ENCODE measurements around the gene UFSP2. TPM values are rescaled to one million over a fixed set of nuclear protein-coding genes. Genes with fewer than 3 reads are reported as not detected.

Gene UFSP2
- total RNA-seq, 1 donor from 2014 or later: 27.4 TPM

DNA sequence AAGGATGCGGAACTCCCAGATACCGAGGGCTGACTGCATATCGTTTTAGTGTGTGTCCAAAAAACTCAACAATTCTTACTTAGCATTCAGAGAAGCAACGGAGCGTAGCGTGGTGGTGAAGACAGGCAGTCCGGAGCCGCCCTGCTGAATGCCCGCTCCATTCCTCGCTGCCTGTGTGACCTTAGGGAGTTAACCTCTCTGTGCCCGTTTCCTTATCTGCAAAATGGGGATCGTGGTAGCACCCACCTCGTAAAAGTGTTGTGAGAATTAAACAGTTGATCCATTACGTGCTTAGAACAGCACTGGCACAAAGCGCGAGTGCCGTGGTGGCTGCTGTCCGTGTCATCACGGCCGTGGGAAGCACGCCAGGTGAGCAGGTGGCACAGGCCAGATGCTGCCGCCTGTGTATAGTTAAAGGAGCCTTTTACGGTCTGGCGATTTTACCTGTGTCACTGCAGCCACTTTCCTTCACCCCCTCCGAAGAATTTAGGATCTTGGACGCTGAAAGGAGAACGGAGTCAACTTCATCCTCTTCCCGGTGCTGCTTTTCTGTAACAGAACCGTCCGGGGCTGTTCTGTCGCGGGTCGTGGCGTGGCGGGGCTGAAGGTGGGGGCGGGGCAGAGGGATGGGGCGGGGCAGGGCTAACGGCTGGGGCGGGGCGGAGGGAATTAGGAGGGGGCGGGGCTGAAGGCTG is 44.9 kb upstream of the UFSP2 start:
- H3K9me3 Mint-ChIP-seq (ENCODE audit: unreplicated experiment): no peaks in the 10 kb centered on the region
- peaks cover 4% of the 10 kb centered on the region for H3K4me1 Mint-ChIP-seq (ENCODE audit: unreplicated experiment)
- TF ChIP-seq, protein P1, sequence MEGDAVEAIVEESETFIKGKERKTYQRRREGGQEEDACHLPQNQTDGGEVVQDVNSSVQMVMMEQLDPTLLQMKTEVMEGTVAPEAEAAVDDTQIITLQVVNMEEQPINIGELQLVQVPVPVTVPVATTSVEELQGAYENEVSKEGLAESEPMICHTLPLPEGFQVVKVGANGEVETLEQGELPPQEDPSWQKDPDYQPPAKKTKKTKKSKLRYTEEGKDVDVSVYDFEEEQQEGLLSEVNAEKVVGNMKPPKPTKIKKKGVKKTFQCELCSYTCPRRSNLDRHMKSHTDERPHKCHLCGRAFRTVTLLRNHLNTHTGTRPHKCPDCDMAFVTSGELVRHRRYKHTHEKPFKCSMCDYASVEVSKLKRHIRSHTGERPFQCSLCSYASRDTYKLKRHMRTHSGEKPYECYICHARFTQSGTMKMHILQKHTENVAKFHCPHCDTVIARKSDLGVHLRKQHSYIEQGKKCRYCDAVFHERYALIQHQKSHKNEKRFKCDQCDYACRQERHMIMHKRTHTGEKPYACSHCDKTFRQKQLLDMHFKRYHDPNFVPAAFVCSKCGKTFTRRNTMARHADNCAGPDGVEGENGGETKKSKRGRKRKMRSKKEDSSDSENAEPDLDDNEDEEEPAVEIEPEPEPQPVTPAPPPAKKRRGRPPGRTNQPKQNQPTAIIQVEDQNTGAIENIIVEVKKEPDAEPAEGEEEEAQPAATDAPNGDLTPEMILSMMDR (IDR thresholded peaks at IDR 0.05; ENCODE audit: unreplicated experiment): no peak
- peak overlapping the region; percentile 85 for H3K4me3 Mint-ChIP-seq (ENCODE audit: unreplicated experiment)
- no peaks in the 10 kb centered on the region for H3K36me3 Mint-ChIP-seq (ENCODE audit: low read depth, unreplicated experiment)
- no peak for DNase-seq (ENCODE audit: low spot score)
- H3K27ac Mint-ChIP-seq (ENCODE audit: unreplicated experiment): no peak overlapping the region
- H3K27me3 Mint-ChIP-seq (ENCODE audit: unreplicated experiment): peaks cover 8% of the 10 kb centered on the region

DNA sequence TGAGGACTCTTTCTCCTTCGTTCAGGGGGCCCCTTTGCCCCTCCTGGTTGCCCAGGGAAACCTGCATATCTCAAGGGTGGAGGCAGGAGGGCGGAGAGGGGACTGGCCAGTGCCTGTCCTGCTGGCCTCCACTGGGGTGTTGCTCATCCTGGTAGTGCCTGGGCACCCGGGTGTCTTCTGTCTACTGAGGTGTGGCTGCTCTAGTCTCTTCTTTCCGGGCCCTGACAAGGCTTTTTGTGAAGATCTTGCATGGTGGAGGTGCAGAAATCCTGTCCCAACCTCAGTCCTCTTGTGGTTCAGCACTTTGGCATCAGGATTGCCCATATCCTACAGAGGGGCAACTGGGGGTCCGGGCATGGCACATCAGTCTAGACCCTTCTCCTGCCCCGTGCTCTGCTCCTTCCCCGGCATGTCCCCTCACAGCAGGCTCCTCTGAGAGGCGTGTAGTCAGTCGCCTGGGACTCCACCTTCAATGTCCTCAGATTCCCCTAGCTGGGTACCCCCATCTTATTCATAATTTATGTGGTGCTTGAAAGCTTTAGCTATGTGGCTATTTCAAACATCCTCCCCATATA is 43.9 kb upstream of the UFSP2 start:
- H3K9me3 Mint-ChIP-seq (ENCODE audit: unreplicated experiment): no peaks in the 10 kb centered on the region
- H3K27ac Mint-ChIP-seq (ENCODE audit: unreplicated experiment): no peak overlapping the region
- H3K4me3 Mint-ChIP-seq (ENCODE audit: unreplicated experiment): no peak overlapping the region
- TF ChIP-seq, protein P1 (IDR thresholded peaks at IDR 0.05; ENCODE audit: unreplicated experiment): no peak
- no peaks in the 10 kb centered on the region for H3K36me3 Mint-ChIP-seq (ENCODE audit: low read depth, unreplicated experiment)
- DNase-seq (ENCODE audit: low spot score): peak; percentile 5
- peaks cover 8% of the 10 kb centered on the region for H3K27me3 Mint-ChIP-seq (ENCODE audit: unreplicated experiment)
- H3K4me1 Mint-ChIP-seq (ENCODE audit: unreplicated experiment): peaks cover 13% of the 10 kb centered on the region

DNA sequence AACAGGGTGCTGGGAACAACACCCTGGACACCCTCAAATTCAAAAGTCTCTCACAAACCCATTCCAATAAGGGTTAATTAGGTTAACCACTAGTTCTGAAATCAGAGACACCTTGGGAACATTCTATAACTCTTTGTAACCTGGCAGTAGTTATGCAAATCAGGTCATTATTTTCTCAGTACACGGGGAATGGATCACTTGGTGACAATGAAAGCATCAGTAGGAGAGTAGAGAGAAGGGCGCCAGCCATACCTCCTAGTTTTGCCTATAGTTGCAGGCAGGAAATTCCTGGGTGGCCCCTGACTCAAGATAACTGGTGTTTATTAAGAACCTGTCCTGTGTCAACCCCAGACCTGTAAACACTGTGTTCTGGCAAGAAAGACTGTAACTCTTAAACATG is 43.2 kb upstream of the UFSP2 start:
- no peak for DNase-seq (ENCODE audit: low spot score)
- peaks cover 8% of the 10 kb centered on the region for H3K27me3 Mint-ChIP-seq (ENCODE audit: unreplicated experiment)
- H3K9me3 Mint-ChIP-seq (ENCODE audit: unreplicated experiment): no peaks in the 10 kb centered on the region
- no peak overlapping the region for H3K4me3 Mint-ChIP-seq (ENCODE audit: unreplicated experiment)
- H3K36me3 Mint-ChIP-seq (ENCODE audit: low read depth, unreplicated experiment): no peaks in the 10 kb centered on the region
- TF ChIP-seq, protein P1 (IDR thresholded peaks at IDR 0.05; ENCODE audit: unreplicated experiment): no peak
- peaks cover 18% of the 10 kb centered on the region for H3K4me1 Mint-ChIP-seq (ENCODE audit: unreplicated experiment)
- no peak overlapping the region for H3K27ac Mint-ChIP-seq (ENCODE audit: unreplicated experiment)

DNA sequence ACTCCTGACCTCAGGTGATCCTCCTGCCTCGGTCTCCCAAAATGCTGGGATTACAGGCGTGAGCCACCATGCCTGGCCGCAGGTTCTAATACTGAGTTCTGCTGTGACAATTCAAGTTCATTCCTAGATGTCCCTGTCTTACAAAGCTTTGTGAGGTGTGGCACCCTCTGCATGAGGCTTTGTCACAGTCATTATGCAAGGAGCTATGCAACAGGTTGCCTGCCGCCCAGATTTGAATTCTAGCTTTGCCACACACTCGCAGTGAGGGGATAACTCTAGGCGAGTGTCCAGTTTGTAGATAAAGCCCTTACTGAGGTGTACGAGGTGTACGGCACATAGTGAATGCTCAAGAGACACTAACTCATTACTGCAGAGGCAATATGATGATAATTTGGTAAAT is 42.2 kb upstream of the UFSP2 start:
- Mint-ChIP-seq H3K4me3 (ENCODE audit: unreplicated experiment) (no peak overlapping the region), H3K9me3 (ENCODE audit: unreplicated experiment) (no peaks in the 10 kb centered on the region), H3K36me3 (ENCODE audit: low read depth, unreplicated experiment) (no peaks in the 10 kb centered on the region), H3K27me3 (ENCODE audit: unreplicated experiment) (peaks cover 8% of the 10 kb centered on the region), H3K4me1 (ENCODE audit: unreplicated experiment) (peaks cover 18% of the 10 kb centered on the region), H3K27ac (ENCODE audit: unreplicated experiment) (no peak overlapping the region)
- TF ChIP-seq, protein P1 (IDR thresholded peaks at IDR 0.05; ENCODE audit: unreplicated experiment): no peak
- DNase-seq (ENCODE audit: low spot score): no peak

DNA sequence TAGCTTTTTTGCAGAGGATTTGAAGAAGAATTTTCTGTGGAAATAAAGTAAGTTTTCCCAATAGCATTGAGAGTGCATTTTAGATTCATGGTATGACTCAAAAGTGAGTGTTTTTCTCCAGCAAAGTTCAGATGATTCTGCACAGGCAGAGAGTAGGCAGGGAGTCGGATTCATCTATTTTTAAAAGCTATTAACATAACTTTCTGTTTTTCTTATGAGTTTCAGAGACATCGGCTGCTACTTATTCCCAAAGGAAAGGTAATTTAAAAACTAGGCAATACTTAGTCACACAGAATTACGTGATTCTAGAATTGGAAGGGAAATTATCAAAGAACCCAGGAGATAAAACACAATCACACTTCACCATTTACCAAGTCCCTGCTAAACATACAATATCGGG is 41.3 kb upstream of the UFSP2 start:
- TF ChIP-seq, protein P1 (IDR thresholded peaks at IDR 0.05; ENCODE audit: unreplicated experiment): no peak
- peaks cover 18% of the 10 kb centered on the region for H3K4me1 Mint-ChIP-seq (ENCODE audit: unreplicated experiment)
- H3K27ac Mint-ChIP-seq (ENCODE audit: unreplicated experiment): peak overlapping the region; percentile 37
- peaks cover 8% of the 10 kb centered on the region for H3K27me3 Mint-ChIP-seq (ENCODE audit: unreplicated experiment)
- no peak overlapping the region for H3K4me3 Mint-ChIP-seq (ENCODE audit: unreplicated experiment)
- no peaks in the 10 kb centered on the region for H3K9me3 Mint-ChIP-seq (ENCODE audit: unreplicated experiment)
- no peaks in the 10 kb centered on the region for H3K36me3 Mint-ChIP-seq (ENCODE audit: low read depth, unreplicated experiment)
- no peak for DNase-seq (ENCODE audit: low spot score)

Measured in endothelial cell (in vitro differentiated cells).